GM21576 (cell line): ENCODE results near the gene ST3GAL4.
A peak's percentile ranks its signal among the peaks of the same experiment; 100 is the strongest.
"Not testable (repeated sequence)": the region's sequence is repeated elsewhere in the genome, so short reads cannot be mapped to it uniquely, and the experiment has no call there.

ENCODE experiments used
- ATAC-seq: cut with Tn5 transposase; IDR thresholded peaks from one replicate; pipeline ENCODE4 v1.9.1; 2021; ENCODE audit warnings: mild to moderate bottlenecking, moderate library complexity; ENCODE audit not compliant: unreplicated experiment

Gene ST3GAL4

GRCh38 chr11:126383339-126384335, 28.2 kb downstream of the ST3GAL4 start:
- ATAC-seq: no peak

- ATAC-seq: no peak
These were observed 29.1 kb downstream of the ST3GAL4 start for GRCh38 chr11:126384449-126385070.

GRCh38 chr11:126385991-126386728, 30.7 kb downstream of the ST3GAL4 start:
- no peak for ATAC-seq

GRCh38 chr11:126386729-126387071, 31.2 kb downstream of the ST3GAL4 start:
- ATAC-seq: not testable (repeated sequence)

GRCh38 chr11:126387857-126388256, 32.4 kb downstream of the ST3GAL4 start:
- no peak for ATAC-seq

- no peak for ATAC-seq
These were observed 34.9 kb downstream of the ST3GAL4 start for GRCh38 chr11:126390272-126390867.

GRCh38 chr11:126391286-126391954, 35.9 kb downstream of the ST3GAL4 start:
- no peak for ATAC-seq

- peak; percentile 75 for ATAC-seq
These were observed 36.6 kb downstream of the ST3GAL4 start for GRCh38 chr11:126391970-126392632.

- peak; percentile 17 for ATAC-seq
These were observed 37.1 kb downstream of the ST3GAL4 start for GRCh38 chr11:126392633-126393013.

- ATAC-seq: no peak
These were observed 37.7 kb downstream of the ST3GAL4 start for GRCh38 chr11:126393143-126393542.

GRCh38 chr11:126394036-126394435, 38.5 kb downstream of the ST3GAL4 start:
- ATAC-seq: no peak

- ATAC-seq: not testable (repeated sequence)
These were observed 39.2 kb downstream of the ST3GAL4 start for GRCh38 chr11:126394634-126395072.

GRCh38 chr11:126395784-126396183, 40.3 kb downstream of the ST3GAL4 start:
- not testable (repeated sequence) for ATAC-seq

GRCh38 chr11:126396266-126396665, 40.8 kb downstream of the ST3GAL4 start:
- ATAC-seq: not testable (repeated sequence)

GRCh38 chr11:126396965-126397364, 41.5 kb downstream of the ST3GAL4 start:
- ATAC-seq: no peak

- no peak for ATAC-seq
These were observed 42.8 kb downstream of the ST3GAL4 start for GRCh38 chr11:126398296-126398695.

- ATAC-seq: no peak
These were observed 43.2 kb downstream of the ST3GAL4 start for GRCh38 chr11:126398721-126399120.

- no peak for ATAC-seq
These were observed 44.5 kb downstream of the ST3GAL4 start for GRCh38 chr11:126400019-126400418.

- ATAC-seq: no peak
These were observed 45.0 kb downstream of the ST3GAL4 start for GRCh38 chr11:126400479-126400878.
